Body of pancreas (tissue), 4 donors: Measurements from ENCODE around the gene KHDRBS2.

Experiments
- POLR2A ChIP-seq, 3 donors: fragments of 450-650 bp; IDR thresholded peaks; one replicate each; pipeline ENCODE4 v1.6.1; 2016; ENCODE audit warnings: antibody characterized with exemption in 3 of 3, mild to moderate bottlenecking in 2 of 3
- TF ChIP-seq, protein P1 (sequence below), 7 experiments: fragments of 450-650 bp in 4 of 7; fragments of 200-600 bp in 3 of 7; sonication (generic) in 3 of 7; IDR thresholded peaks; one replicate each; pipeline ENCODE4 v1.5.1; 2016 to 2019; ENCODE audit warnings: antibody characterized with exemption in 7 of 7

DNA sequence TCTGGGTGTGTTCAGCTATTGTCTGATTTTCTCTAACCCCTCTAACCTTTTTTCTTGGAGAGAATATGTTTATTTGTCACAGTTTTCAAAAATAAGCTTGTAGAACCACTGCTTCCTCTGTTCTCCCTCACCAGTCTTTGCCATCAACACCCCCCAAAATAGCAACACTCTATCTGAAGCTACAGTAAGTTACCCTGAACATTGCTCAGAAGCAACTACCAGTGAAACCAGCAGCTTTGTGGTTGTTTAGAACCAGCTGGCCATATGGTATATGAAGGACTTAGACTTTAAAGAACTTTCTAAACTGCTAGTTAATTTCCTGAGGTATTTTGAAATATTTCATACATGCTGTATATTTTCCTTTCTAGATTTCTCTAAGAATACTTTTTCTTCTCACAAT, 242.9 kb downstream of the KHDRBS2 start:
- TF ChIP-seq, protein P1, sequence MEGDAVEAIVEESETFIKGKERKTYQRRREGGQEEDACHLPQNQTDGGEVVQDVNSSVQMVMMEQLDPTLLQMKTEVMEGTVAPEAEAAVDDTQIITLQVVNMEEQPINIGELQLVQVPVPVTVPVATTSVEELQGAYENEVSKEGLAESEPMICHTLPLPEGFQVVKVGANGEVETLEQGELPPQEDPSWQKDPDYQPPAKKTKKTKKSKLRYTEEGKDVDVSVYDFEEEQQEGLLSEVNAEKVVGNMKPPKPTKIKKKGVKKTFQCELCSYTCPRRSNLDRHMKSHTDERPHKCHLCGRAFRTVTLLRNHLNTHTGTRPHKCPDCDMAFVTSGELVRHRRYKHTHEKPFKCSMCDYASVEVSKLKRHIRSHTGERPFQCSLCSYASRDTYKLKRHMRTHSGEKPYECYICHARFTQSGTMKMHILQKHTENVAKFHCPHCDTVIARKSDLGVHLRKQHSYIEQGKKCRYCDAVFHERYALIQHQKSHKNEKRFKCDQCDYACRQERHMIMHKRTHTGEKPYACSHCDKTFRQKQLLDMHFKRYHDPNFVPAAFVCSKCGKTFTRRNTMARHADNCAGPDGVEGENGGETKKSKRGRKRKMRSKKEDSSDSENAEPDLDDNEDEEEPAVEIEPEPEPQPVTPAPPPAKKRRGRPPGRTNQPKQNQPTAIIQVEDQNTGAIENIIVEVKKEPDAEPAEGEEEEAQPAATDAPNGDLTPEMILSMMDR (IDR thresholded peaks at IDR 0.05), result no peak
- no peak for TF ChIP-seq POLR2A (IDR thresholded peaks at IDR 0.05)
